Keratinocyte (primary cell): ENCODE results near the gene HABP2. TPM values are rescaled to one million over a fixed set of nuclear protein-coding genes. Genes with fewer than 3 reads are reported as not detected.

Experiments
- DNase-seq: peaks from one replicate; pipeline ENCODE4 v3.0.0-alpha.2; 2011; ENCODE audit warnings: low read depth, missing footprints, low spot score
- FAIRE-seq: peaks from 2 replicates; lab custom pipeline; 2011; peaks lifted over from hg19 to GRCh38; lab: Jason Lieb, UNC
- H2AFZ ChIP-seq: 2 replicates; pipeline ENCODE4 v1.6.0; 2012; ENCODE audit warnings: low read length, control low read depth, inconsistent platforms; ENCODE audit not compliant: control insufficient read depth
- H3K27ac ChIP-seq: 2 replicates; pipeline ENCODE4 v1.5.1; 2011; ENCODE audit warnings: low read length; ENCODE audit not compliant: control insufficient read depth, insufficient read depth
- H3K27me3 ChIP-seq: 3 replicates; pipeline ENCODE4 v1.6.0; 2011; ENCODE audit warnings: low read length; ENCODE audit not compliant: control insufficient read depth, insufficient read depth; ENCODE audit errors: extremely low read depth
- H3K36me3 ChIP-seq, 2 experiments: 2 replicates in 1 of 2; 3 replicates in 1 of 2; pipeline ENCODE4 v1.5.1; 2011; ENCODE audit warnings: low read length in 2 of 2, mild to moderate bottlenecking in 1 of 2; ENCODE audit not compliant: control insufficient read depth in 2 of 2, insufficient read depth in 2 of 2; ENCODE audit errors: extremely low read depth in 1 of 2
- H3K4me1 ChIP-seq: 3 replicates; pipeline ENCODE4 v1.5.1; 2011; ENCODE audit warnings: low read length; ENCODE audit not compliant: control insufficient read depth, insufficient read depth; ENCODE audit errors: extremely low read depth
- H3K4me2 ChIP-seq: 3 replicates; pipeline ENCODE4 v1.6.0; 2011; ENCODE audit warnings: low read depth, low read length; ENCODE audit not compliant: control insufficient read depth, insufficient read depth; ENCODE audit errors: extremely low read depth
- H3K4me3 ChIP-seq, 3 experiments: fragments of 200-600 bp in 1 of 3; sonication (generic) in 1 of 3; 2 replicates in 2 of 3; 3 replicates in 1 of 3; pipeline ENCODE4 v1.5.1; 2011 to 2016; ENCODE audit warnings: low read length in 3 of 3, mild to moderate bottlenecking in 3 of 3, control low read depth in 2 of 3, inconsistent platforms in 1 of 3, low read depth in 1 of 3, mixed read lengths in 1 of 3, mixed run types in 1 of 3, moderate library complexity in 1 of 3; ENCODE audit not compliant: control insufficient read depth in 2 of 3, insufficient read depth in 2 of 3; ENCODE audit errors: extremely low read depth in 1 of 3
- H3K79me2 ChIP-seq: 2 replicates; pipeline ENCODE4 v1.6.0; 2012; ENCODE audit warnings: low read length; ENCODE audit not compliant: control insufficient read depth, insufficient read depth
- H3K9ac ChIP-seq: 3 replicates; pipeline ENCODE4 v1.6.0; 2011; ENCODE audit warnings: low read length; ENCODE audit not compliant: control insufficient read depth, insufficient read depth; ENCODE audit errors: extremely low read depth
- H3K9me1 ChIP-seq: 3 replicates; pipeline ENCODE4 v1.6.0; 2011; ENCODE audit warnings: low read length; ENCODE audit not compliant: control insufficient read depth, insufficient read depth; ENCODE audit errors: extremely low read depth
- H3K9me3 ChIP-seq: 2 replicates; pipeline ENCODE4 v1.5.1; 2012; ENCODE audit warnings: low read depth, low read length; ENCODE audit not compliant: control insufficient read depth
- H4K20me1 ChIP-seq: 3 replicates; pipeline ENCODE4 v1.6.0; 2011; ENCODE audit warnings: low read length; ENCODE audit not compliant: control insufficient read depth, insufficient read depth; ENCODE audit errors: extremely low read depth
- CTCF ChIP-seq, 3 experiments: IDR thresholded peaks in 1 of 3; conservative IDR thresholded peaks in 1 of 3; optimal IDR thresholded peaks in 1 of 3; 2 replicates in 2 of 3; 3 replicates in 1 of 3; pipeline versions ENCODE3 to v1.5.1; 2011; ENCODE audit warnings: low read length in 3 of 3, mild to moderate bottlenecking in 3 of 3, moderate library complexity in 2 of 3, control low read depth in 1 of 3, inconsistent platforms in 1 of 3; ENCODE audit not compliant: insufficient read depth in 2 of 3; ENCODE audit errors: extremely low read depth in 1 of 3
- EZH2 ChIP-seq: IDR thresholded peaks from one replicate; pipeline ENCODE4 v1.6.1; 2012; ENCODE audit warnings: inconsistent platforms, mild to moderate bottlenecking, low read length, moderate library complexity
- dilution Hi-C: fragments of 300-500 bp; cut with MboI; formaldehyde crosslinking; loops from one replicate; pipeline ENCODE4 v1.7.0; 2020; ENCODE audit warnings: low sequenced_read_pairs; ENCODE audit not compliant: extremely low pct_ligation_motif_present
- polyA plus RNA-seq, 5 experiments: library from polyadenylated mRNA; depleted of rRNA in 3 of 5; stranded (reverse) in 3 of 5; stranded (forward) in 1 of 5; unstranded in 1 of 5; fragments of >200 nt; gene quantifications; 1 replicate in 1 of 5; 2 replicates in 3 of 5; 3 replicates in 1 of 5; pipeline versions ENCODE4 v1.2.1 to v1.2.3, GENCODE V29; 2011 to 2012; ENCODE audit warnings: missing spikeins in 2 of 5, low read depth in 1 of 5, low replicate concordance in 1 of 5

Gene HABP2
- polyA plus RNA-seq, 1 donor (not counting 4 experiments of a cell fraction or from before 2014, with no cell fraction given) = not detected

GRCh38 chr10:113628607-113629153, 75.8 kb downstream of the HABP2 start:
- Histone ChIP-seq H3K9ac (no peak overlapping the region), H3K27ac (no peak overlapping the region), H2AFZ (no peak overlapping the region), H3K79me2 (no peaks in the 10 kb centered on the region), H3K9me1 (no peaks in the 10 kb centered on the region), H3K36me3 (no peaks in the 10 kb centered on the region), H3K27me3 (no peaks in the 10 kb centered on the region), H3K4me3 (no peak overlapping the region), H3K9me3 (no peaks in the 10 kb centered on the region), H3K4me1 (no peaks in the 10 kb centered on the region), H3K4me2 (no peak overlapping the region), H4K20me1 (no peaks in the 10 kb centered on the region)
- TF ChIP-seq EZH2 = no peak
- TF ChIP-seq CTCF (optimal IDR thresholded peaks at IDR 0.05 in 1 of 3, IDR thresholded peaks at IDR 0.05 in 1 of 3, conservative IDR thresholded peaks at IDR 0.05 in 1 of 3; ENCODE audit: extremely low read depth in 1 of 3, insufficient read depth in 2 of 3, low read length in 3 of 3) = no peak
- FAIRE-seq (no peak), DNase-seq (no peak)
- dilution Hi-C loops = no loop called here

GRCh38 chr10:113630929-113631533, 78.2 kb downstream of the HABP2 start:
- Histone ChIP-seq H3K27ac (no peak overlapping the region), H3K4me1 (no peaks in the 10 kb centered on the region), H3K9me1 (no peaks in the 10 kb centered on the region), H3K27me3 (no peaks in the 10 kb centered on the region), H3K36me3 (no peaks in the 10 kb centered on the region), H3K79me2 (no peaks in the 10 kb centered on the region), H3K4me2 (no peak overlapping the region), H3K4me3 (no peak overlapping the region), H4K20me1 (no peaks in the 10 kb centered on the region), H3K9ac (no peak overlapping the region), H3K9me3 (no peaks in the 10 kb centered on the region), H2AFZ (no peak overlapping the region)
- TF ChIP-seq EZH2 (no peak), CTCF (optimal IDR thresholded peaks at IDR 0.05 in 1 of 3, IDR thresholded peaks at IDR 0.05 in 1 of 3, conservative IDR thresholded peaks at IDR 0.05 in 1 of 3; ENCODE audit: extremely low read depth in 1 of 3, insufficient read depth in 2 of 3, low read length in 3 of 3) (no peak)
- FAIRE-seq (no peak), DNase-seq (no peak)
- dilution Hi-C loops = no loop called here
